Globus pallidus (tissue), 1 donor: ENCODE results near the gene RPS16.
A peak's percentile ranks its signal among the peaks of the same experiment; 100 is the strongest.
"Not testable (repeated sequence)": the region's sequence is repeated elsewhere in the genome, so short reads cannot be mapped to it uniquely, and the experiment has no call there.

Experiments used
- DNase-seq: peaks from one replicate; pipeline ENCODE4 v3.0.0-alpha.2; 2015; ENCODE audit warnings: low spot score

The RPS16 gene

DNA sequence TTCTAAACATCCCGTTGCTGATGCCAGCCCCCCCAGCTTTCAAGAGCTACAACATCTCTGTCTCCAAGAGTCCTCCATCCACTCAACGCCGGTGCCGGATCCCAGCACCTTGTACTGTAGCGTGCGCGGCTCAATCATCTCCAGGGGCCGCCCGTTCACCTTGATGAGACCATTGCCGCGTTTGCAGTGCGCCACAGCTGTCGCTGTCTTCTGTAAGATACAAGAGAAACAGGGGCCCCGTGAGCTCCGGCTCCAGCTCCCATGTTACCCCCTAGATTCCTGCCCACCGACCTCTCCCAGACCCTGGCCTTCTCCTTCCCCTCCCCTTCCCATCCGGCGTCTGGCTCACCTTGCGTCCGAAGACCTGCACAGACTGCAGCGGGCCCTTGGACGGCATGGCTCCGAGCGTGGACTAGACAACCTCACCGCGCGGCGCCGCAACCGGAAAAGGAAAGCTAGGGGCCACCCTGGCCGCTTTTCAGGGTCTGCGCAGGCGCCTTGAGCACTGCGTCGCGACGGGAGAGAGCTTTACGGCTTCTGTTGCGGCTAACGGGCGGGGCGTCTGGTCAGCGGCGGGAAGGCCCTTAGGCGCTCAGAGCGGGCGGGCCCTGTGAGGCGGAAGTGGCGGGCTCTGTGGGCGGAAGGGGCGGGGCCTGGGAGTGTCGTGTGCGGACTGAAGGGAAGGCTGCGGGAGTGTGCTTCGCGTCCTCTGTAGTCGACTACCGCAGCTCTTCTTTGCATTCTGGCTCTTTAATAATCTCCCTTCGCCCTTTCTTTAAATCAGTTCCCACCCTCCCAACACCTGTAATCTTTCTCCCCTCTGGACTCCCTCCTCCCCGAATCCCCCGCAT is at the start of gene RPS16:
Gene RPS16 (minus strand): TSS at position 451 of the 851 bp plus-strand sequence. CDS start 54 bp downstream, at position 397.
- peak; percentile 98 for DNase-seq

DNA sequence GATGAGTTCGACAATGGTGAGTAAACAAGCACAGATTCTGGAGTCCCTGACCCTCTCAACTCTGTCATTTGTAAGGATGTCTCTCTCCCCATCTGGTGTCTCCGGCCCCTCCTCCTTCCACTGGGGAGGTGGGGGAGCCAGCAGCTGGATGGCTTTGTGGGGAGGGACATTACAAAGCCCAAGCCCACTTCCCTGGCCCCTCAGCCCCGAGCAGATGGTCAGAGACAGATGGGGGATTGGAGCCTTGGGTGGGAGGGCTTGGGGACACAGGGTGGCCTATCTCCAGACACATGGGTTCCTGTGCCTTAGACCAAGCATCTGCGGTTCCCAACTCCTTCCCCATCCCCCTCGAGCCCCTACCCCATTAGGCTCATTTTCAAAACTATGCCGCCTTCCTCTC is 47.4 kb upstream of the RPS16 start:
- DNase-seq: no peak

- no peak for DNase-seq
Measured at GRCh38 chr19:39481676-39482075, 45.9 kb upstream of the RPS16 start.

- no peak for DNase-seq
Measured at GRCh38 chr19:39481229-39481545, 45.4 kb upstream of the RPS16 start.

DNA sequence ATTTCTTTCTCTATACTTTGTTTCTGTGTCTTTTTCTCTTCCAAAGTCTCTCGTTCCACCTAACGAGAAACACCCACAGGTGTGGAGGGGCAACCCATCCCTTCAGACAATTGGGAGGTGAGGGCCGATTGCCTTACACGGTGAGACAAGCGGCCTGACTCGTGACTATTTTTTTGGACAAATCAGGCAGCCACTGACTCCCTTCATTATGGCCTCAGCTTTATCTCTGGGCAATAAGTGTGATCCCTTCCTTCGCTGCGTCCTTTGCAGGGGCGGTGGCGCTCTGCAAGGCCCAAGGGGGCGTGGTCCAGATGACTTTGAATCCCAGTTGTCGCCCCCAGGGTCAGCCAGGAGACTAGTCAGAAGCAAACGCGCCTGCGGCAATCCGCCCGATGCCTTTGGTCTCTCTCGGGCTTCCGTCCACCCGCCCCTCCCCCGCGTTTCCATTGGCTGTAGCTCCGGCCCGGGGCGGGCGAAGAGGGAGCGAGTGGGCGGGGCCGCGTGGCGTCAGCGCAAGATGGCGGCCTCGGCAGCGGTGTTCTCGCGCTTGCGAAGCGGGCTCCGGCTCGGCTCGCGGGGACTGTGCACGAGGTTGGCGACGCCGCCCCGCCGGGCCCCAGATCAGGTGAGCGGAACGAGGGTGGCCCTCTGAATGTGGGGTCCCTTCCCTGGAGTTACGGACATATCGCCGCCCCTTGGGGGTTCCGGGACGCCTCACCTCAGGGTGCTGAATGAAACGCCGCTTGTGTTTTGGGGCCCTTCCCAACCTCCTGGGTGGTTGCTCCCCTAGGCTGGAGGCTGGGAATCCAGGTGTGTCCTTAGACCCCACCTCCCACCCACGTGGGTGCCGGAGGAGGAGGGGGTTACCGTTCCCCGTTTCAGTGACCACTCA is 44.8 kb upstream of the RPS16 start, which contains the start of gene TIMM50:
Gene TIMM50 (plus strand): TSS at position 502 of the 892 bp plus-strand sequence. CDS start 16 bp downstream, at position 518.
- peak; percentile 90 for DNase-seq

DNA sequence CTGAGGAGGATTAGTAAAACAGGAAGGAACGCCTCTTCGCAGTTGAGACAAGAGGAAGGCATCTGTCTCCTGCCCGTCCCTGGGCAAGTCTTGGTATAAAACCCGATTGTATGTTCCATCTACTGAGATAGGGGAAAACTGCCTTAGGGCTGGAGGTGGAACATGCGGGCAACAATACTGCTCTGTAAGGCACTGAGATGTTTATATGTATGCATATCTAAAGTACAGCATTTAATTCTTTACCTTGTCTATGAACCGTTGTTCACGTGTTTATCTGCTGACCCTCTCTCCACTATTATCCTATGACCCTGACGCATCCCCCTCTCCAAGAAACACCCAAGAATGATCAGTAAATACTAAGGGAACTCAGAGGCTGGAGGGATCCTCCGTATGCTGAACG is 44.2 kb upstream of the RPS16 start:
- no peak for DNase-seq

DNA sequence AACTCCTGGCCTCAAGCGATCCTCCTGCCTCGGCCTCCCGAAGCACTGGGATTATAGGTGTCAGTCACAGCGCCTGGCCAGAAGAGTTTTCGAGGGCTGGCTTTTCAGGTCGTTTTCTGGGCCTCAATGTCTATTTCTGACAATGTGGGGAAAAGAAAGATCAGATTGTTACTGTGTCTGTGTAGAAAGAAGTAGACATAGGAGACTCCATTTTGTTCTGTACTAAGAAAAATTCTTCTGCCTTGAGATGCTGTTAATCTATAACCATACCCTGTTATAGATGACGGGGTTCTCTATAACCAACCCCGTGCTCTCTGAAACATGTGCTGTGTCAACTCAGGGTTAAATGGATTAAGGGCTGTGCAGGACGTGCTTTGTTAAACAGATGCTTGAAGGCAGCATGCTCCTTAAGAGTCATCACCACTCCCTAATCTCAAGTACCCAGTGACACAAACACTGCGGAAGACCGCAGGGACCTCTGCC is 43.6 kb upstream of the RPS16 start:
- not testable (repeated sequence) for DNase-seq

GRCh38 chr19:39475748-39476147 is 40.0 kb upstream of the RPS16 start:
- no peak for DNase-seq

DNA sequence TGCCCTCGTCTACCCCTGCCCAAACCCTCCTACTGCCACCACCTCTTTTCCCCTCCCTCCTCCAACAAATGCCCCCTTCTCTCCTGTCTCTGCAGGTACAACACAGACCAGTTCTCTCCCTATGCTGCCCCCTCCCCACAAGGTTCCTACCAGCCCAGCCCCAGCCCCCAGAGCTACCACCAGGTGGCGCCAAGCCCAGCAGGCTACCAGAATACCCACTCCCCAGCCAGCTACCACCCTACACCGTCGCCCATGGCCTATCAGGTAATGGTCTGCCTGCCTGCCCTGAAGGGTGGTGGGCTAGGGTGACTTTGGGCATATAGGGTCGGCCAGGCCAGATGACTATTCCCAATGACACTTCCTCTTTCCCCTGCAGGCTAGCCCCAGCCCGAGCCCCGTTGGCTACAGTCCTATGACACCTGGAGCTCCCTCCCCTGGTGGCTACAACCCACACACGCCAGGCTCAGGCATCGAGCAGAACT is 38.4 kb upstream of the RPS16 start:
- DNase-seq: peak; percentile 7

- DNase-seq: no peak
Measured at GRCh38 chr19:39473443-39473960, 37.8 kb upstream of the RPS16 start.

GRCh38 chr19:39472746-39473442 is 37.1 kb upstream of the RPS16 start:
- DNase-seq: no peak

DNA sequence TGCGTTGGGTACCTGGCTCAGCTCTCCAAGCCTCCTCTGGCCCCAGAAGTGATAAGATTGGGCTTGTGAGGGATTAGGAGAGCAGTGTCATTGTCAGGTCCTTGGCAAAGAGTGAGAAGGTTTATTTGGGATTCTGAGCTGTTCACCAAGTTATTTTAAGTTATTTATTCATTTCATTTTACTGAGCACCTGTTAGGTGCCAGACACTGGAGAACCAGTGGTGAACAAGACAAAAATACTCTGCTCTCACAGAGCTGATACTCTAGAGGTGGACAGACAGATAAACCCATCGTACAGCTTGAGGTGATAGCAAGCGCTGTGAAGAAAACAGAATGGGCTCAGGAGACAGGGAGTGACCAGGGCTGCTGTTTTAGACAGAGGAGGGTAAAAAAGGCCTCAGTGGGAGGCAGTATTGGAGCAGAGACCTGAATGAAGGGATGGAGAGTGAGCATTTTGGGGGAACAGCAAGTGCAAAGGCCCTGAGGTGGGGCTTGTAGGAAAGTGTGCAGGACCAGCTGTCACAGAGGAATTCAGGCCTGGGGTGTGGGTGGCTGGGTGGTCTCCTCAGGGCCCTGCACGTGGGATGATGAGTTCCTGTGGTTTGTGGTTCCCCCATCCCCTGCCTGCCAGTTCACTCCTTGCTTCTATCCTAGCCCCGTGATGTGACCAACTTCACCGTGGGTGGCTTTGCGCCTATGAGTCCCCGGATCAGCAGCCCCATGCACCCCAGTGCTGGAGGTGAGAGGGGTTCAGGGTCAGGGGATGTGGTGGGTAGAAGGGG is 36.2 kb upstream of the RPS16 start:
- DNase-seq: no peak

DNA sequence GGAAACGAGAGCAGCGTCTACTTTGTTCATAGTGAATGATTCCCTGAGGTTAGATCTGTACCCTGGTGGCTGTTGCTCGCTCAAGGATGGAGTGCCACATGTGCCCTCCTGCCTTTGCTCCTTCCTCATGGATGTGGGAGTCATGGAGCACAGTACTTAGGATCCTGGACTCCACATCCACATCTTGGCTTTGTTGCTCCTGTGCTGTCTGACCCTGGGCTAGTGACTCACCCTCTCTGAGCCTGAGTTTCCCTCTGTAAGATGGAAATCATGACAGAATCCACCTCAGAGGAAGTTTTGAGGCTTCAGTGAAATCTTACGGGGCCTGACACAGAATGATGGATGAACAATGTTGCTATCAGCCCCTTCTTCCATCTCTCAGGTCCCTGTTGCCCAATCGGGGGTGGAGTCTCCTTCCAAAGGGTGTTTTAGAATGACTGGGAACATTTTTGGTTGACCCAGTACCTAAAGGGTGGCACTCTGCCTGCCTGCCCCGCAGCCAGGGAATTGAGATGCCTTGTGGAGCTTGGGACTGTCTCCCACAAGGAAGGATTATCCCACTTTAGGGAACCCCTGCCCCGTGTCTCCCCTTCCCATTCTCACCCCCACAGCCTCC is 35.1 kb upstream of the RPS16 start:
- no peak for DNase-seq

- no peak for DNase-seq
Measured at GRCh38 chr19:39469567-39469966, 33.8 kb upstream of the RPS16 start.

GRCh38 chr19:39469036-39469435 is 33.3 kb upstream of the RPS16 start:
- DNase-seq: no peak

- no peak for DNase-seq
Measured at GRCh38 chr19:39467941-39468340, 32.2 kb upstream of the RPS16 start.

GRCh38 chr19:39465956-39466747 is 30.4 kb upstream of the RPS16 start:
- DNase-seq: no peak

DNA sequence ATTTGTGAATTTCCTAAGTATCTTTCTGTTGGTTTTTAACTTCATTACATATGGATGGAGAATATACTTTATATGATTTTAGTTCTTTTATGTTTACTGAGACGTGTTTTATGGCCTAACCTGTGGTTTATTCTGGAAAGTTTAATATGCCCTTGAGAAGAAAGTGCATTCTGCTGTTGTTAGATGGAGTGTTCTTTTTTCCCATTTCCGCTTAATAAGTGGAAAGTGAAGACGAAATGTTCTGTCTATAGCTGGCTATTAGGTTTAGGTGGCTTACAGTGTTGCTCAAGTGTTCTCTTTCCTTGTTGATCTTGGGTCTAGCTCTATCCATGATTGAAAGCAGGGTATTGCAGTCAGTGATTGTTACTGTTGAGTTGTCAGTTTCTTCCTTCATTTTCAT is 27.7 kb upstream of the RPS16 start:
- DNase-seq: no peak

DNA sequence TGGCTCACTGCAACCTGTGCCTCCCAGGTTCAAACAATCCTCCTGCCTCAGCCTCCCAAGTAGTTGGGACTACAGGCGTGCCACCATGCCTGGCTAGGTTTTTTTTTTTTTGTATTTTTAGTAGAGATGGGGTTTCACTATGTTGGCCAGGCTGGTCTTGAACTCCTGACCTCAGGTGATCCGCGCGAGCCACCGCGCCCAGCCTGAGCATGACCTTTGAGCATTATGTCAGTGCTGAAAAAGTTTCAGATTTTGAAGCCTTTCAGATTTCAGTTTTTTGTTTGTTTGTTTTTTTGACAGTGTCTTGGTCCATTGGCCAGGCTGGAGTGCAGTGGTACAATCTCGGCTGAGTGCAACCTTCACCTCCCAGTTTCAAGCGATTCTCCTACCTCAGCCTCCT is 15.5 kb upstream of the RPS16 start:
- DNase-seq: not testable (repeated sequence)
